AG20443 (cell line): ENCODE measurements around the gene NPC1.
"Not testable (repeated sequence)": the region's sequence is repeated elsewhere in the genome, so short reads cannot be mapped to it uniquely, and the experiment has no call there.

Experiments used
- DNase-seq: peaks from one replicate; pipeline ENCODE4 v3.0.0; 2012; ENCODE audit warnings: low spot score, mixed read lengths

The NPC1 gene

GRCh38 chr18:23586249-23587196 lies at the start of gene NPC1:
Gene NPC1 (minus strand): TSS chr18:23586506. CDS start chr18:23586343, 163 bp downstream.
- peak; percentile 97 for DNase-seq

- DNase-seq = no peak
These were observed 49.7 kb upstream of the NPC1 start for GRCh38 chr18:23636071-23636399.

GRCh38 chr18:23635283-23636070 lies 49.2 kb upstream of the NPC1 start:
- DNase-seq = no peak

GRCh38 chr18:23634692-23635091 lies 48.4 kb upstream of the NPC1 start:
- no peak for DNase-seq

- no peak for DNase-seq
These were observed 46.3 kb upstream of the NPC1 start for GRCh38 chr18:23632615-23633014.

GRCh38 chr18:23631746-23632145 lies 45.4 kb upstream of the NPC1 start:
- no peak for DNase-seq

- DNase-seq = no peak
These were observed 45.0 kb upstream of the NPC1 start for GRCh38 chr18:23631312-23631711.

GRCh38 chr18:23629444-23629946 lies 43.2 kb upstream of the NPC1 start:
- no peak for DNase-seq

GRCh38 chr18:23627970-23628369 lies 41.7 kb upstream of the NPC1 start:
- DNase-seq = no peak

- no peak for DNase-seq
These were observed 41.0 kb upstream of the NPC1 start for GRCh38 chr18:23627321-23627720.

GRCh38 chr18:23626451-23627279 lies 40.4 kb upstream of the NPC1 start:
- DNase-seq = no peak

GRCh38 chr18:23623040-23623439 lies 36.7 kb upstream of the NPC1 start:
- no peak for DNase-seq

- DNase-seq = peak; percentile 67
These were observed 33.1 kb upstream of the NPC1 start for GRCh38 chr18:23619388-23619881.

- no peak for DNase-seq
These were observed 32.6 kb upstream of the NPC1 start for GRCh38 chr18:23618862-23619387.

- no peak for DNase-seq
These were observed 31.2 kb upstream of the NPC1 start for GRCh38 chr18:23617412-23618014.

GRCh38 chr18:23616258-23616657 lies 30.0 kb upstream of the NPC1 start:
- DNase-seq = no peak

GRCh38 chr18:23614891-23615290 lies 28.6 kb upstream of the NPC1 start:
- no peak for DNase-seq

- no peak for DNase-seq
These were observed 28.1 kb upstream of the NPC1 start for GRCh38 chr18:23614413-23614812.

- not testable (repeated sequence) for DNase-seq
These were observed 26.8 kb upstream of the NPC1 start for GRCh38 chr18:23613091-23613475.

GRCh38 chr18:23612434-23613090 lies 26.3 kb upstream of the NPC1 start:
- no peak for DNase-seq
